Dendritic cell treated with granulocyte-macrophage colony-stimulating factor and Interleukin-4, amounts not matched to agents 40 ng/mL and 50 ng/mL, for 4 days (primary cell): ENCODE results near the gene CAP1.

Source experiments
- H3K27ac Mint-ChIP-seq: one replicate; pipeline ENCODE4 v1.8.0; 2022; ENCODE audit warnings: mild to moderate bottlenecking, mixed read lengths
- H3K27me3 Mint-ChIP-seq: one replicate; pipeline ENCODE4 v1.8.0; 2022; ENCODE audit warnings: mild to moderate bottlenecking, mixed read lengths
- H3K36me3 Mint-ChIP-seq: one replicate; pipeline ENCODE4 v1.8.0; 2022; ENCODE audit warnings: low read depth, mixed read lengths
- H3K4me1 Mint-ChIP-seq: one replicate; pipeline ENCODE4 v1.8.0; 2022; ENCODE audit warnings: low read depth, mixed read lengths
- H3K4me3 Mint-ChIP-seq: one replicate; pipeline ENCODE4 v1.8.0; 2022; ENCODE audit warnings: mild to moderate bottlenecking, moderate library complexity, mixed read lengths
- H3K9me3 Mint-ChIP-seq: one replicate; pipeline ENCODE4 v1.8.0; 2022; ENCODE audit warnings: mixed read lengths
- intact Hi-C: fragments of 100-400 bp; cut with micrococcal nuclease; formaldehyde crosslinking; loops from one replicate; pipeline ENCODE4 v1.15.0; 2022

The CAP1 gene

DNA sequence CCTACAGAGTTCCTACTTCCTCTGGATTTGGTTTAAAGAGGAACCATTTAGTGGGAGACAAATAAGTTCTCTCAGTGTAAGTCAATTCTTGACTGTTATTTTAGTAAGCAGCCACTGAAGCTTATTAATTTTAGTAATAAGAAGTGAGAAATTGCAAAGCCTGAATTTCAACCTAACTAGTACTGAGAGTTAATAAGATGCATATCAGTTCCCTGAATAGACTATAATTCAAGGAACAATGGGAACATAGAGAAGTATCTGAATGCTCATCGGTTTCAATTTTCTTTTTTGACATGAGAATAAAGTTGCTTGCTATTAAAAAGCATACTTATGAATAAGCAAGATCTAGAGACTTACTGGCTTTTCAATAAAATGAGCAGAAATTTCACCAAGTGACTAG is 64.5 kb downstream of the CAP1 start:
- intact Hi-C loops: no loop called here
- H3K27ac Mint-ChIP-seq: no peak overlapping the region

DNA sequence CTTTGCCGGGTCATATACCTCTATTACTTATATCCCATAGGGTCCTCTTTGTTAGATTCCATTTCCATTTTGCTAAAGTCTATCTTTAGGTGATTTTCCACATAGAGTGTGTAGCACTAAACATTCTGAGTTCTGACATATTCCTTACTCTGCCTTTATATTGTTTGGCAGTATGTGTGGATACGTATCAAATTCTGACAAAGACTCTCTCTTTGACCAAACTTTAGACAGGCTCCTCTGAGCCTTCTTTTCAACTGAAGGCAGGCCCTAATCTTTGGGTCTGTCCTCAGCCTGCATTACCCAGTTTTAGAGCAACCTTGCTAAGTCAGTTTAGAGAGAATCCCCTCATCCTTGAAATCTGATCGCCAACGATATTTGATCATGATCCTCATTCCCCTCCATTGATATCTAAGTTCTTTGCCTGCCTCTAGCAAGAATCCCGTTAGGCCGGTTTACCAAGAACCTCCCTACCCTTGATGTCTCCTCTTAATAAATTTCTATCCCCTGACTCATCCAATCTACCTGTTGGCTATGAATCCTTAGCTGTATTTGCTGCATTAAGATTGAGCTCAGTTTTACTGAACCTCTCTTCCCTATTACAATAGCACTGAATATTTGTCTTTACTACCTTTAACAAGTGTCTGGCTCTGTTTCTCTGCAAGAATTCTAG is 66.9 kb downstream of the CAP1 start:
- Mint-ChIP-seq H3K36me3 (no peaks in the 10 kb centered on the region), H3K27me3 (no peaks in the 10 kb centered on the region), H3K9me3 (peaks cover 37% of the 10 kb centered on the region), H3K4me3 (no peak overlapping the region), H3K4me1 (peaks cover 6% of the 10 kb centered on the region), H3K27ac (no peak overlapping the region)
- intact Hi-C loops: no loop called here

More for the DNA sequence above, 64.5 kb downstream of the CAP1 start:
- Mint-ChIP-seq H3K27me3 (peaks cover 5% of the 10 kb centered on the region), H3K4me3 (no peak overlapping the region), H3K9me3 (peaks cover 24% of the 10 kb centered on the region), H3K4me1 (peaks cover 6% of the 10 kb centered on the region), H3K36me3 (no peaks in the 10 kb centered on the region)

DNA sequence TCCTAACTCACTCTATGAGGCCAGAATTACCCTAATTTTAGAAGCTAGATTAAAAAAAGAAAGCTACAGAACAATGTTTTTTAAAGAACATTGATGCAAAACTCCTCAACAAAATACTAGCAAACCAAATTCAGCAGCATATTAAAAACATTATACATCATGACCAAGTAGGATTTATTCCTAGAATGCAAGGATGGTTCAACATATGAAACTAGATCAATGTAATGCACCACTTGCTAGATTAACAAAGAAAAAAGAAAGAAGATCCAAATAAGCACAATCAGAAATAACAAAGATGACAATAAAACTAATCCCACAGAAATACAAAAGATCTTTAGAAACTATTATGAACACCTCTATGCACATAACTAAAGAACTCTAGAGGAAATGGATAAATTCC is 69.9 kb downstream of the CAP1 start:
- no peak overlapping the region for H3K4me3 Mint-ChIP-seq
- peaks cover 34% of the 10 kb centered on the region for H3K9me3 Mint-ChIP-seq
- intact Hi-C loops: no loop called here
- no peak overlapping the region for H3K27ac Mint-ChIP-seq
- peaks cover 4% of the 10 kb centered on the region for H3K27me3 Mint-ChIP-seq
- no peaks in the 10 kb centered on the region for H3K4me1 Mint-ChIP-seq
- H3K36me3 Mint-ChIP-seq: no peaks in the 10 kb centered on the region

DNA sequence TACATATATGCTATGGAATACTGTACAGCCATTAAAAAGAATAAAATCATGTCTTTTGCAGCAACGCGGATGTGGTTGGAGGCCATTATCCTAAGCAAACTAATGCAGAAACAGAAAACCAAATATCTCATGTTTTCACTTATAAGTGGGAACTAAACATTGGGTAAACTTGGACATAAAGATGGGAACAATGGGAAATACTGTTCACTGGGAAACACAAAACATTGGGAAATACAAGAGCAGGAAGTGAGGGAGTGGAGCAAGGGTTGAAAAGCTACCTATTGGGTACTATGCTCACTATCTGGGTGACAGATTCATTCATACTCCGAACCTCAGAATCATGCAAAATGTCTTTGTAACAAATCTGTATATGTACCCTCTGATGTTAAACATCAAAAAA is 73.9 kb downstream of the CAP1 start:
- Mint-ChIP-seq H3K4me3 (no peak overlapping the region), H3K27ac (no peak overlapping the region), H3K4me1 (no peaks in the 10 kb centered on the region), H3K36me3 (no peaks in the 10 kb centered on the region), H3K27me3 (peaks cover 13% of the 10 kb centered on the region), H3K9me3 (peaks cover 25% of the 10 kb centered on the region)
- intact Hi-C loops: no loop called here

DNA sequence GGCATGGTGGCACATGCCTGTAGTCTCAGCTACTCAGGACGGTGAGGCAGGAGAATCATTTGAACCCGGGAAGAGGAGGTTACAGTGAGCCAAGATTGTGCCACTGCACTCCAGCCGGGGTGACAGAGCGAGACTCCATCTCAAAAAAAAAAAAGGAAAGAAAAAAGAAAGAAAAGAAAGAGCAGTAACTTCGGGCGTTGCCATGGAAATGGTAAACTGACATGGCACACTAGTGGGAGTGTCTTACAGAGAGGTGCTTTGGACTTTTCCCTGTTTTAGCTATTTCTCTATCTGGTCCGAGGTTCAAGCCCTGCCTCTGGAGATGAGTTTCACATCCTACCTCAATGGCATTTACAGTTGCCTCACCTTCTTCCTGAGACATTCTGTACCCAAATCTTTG is 79.6 kb downstream of the CAP1 start:
- Mint-ChIP-seq H3K27ac (no peak overlapping the region), H3K4me3 (no peak overlapping the region), H3K9me3 (no peaks in the 10 kb centered on the region), H3K27me3 (peaks cover 9% of the 10 kb centered on the region), H3K36me3 (no peaks in the 10 kb centered on the region), H3K4me1 (no peaks in the 10 kb centered on the region)
- intact Hi-C loops: no loop called here
